Type B pancreatic cell (in vitro differentiated cells): ENCODE results near the gene ZNF480. TPM values are rescaled to one million over a fixed set of nuclear protein-coding genes. Genes with fewer than 3 reads are reported as not detected.
A peak's percentile ranks its signal among the peaks of the same experiment; 100 is the strongest.
"Not testable (repeated sequence)": the region's sequence is repeated elsewhere in the genome, so short reads cannot be mapped to it uniquely, and the experiment has no call there.

ENCODE experiments used
- DNase-seq: peaks from one replicate; pipeline ENCODE4 v3.0.0; 2021; ENCODE audit warnings: mixed read lengths; ENCODE audit not compliant: unreplicated experiment; ENCODE audit errors: extremely low spot score
- H3K27ac Mint-ChIP-seq: 2 replicates; pipeline ENCODE4 v1.8.0; 2021; ENCODE audit warnings: mild to moderate bottlenecking, mixed read lengths
- H3K27me3 Mint-ChIP-seq: 2 replicates; pipeline ENCODE4 v1.8.0; 2021; ENCODE audit warnings: mixed read lengths
- H3K36me3 Mint-ChIP-seq: 2 replicates; pipeline ENCODE4 v1.8.0; 2021; ENCODE audit warnings: mixed read lengths
- H3K4me1 Mint-ChIP-seq: one replicate; pipeline ENCODE4 v1.8.0; 2021; ENCODE audit warnings: mixed read lengths; ENCODE audit not compliant: unreplicated experiment
- H3K4me3 Mint-ChIP-seq: 2 replicates; pipeline ENCODE4 v1.8.0; 2021; ENCODE audit warnings: mild to moderate bottlenecking, mixed read lengths
- H3K9me3 Mint-ChIP-seq: 2 replicates; pipeline ENCODE4 v1.8.0; 2021; ENCODE audit warnings: mixed read lengths
- CTCF ChIP-seq: fragments of 200-600 bp; sonication (generic); conservative IDR thresholded peaks from 2 replicates; pipeline ENCODE4 v1.5.0; 2021; ENCODE audit warnings: antibody characterized with exemption, mild to moderate bottlenecking
- total RNA-seq: library from RNA; stranded (reverse); gene quantifications from 2 replicates; pipeline ENCODE4 v1.2.1, GENCODE V29; 2021; ENCODE audit warnings: low replicate concordance

The ZNF480 gene
- total RNA-seq, 1 donor from 2014 or later, result 16.8 TPM

GRCh38 chr19:52322429-52322828 lies 25.5 kb downstream of the ZNF480 start:
- peaks cover 42% of the 10 kb centered on the region for H3K9me3 Mint-ChIP-seq

GRCh38 chr19:52331757-52332156 lies 34.8 kb downstream of the ZNF480 start:
- Mint-ChIP-seq H3K27ac (no peak overlapping the region), H3K27me3 (no peaks in the 10 kb centered on the region), H3K9me3 (peaks cover 4% of the 10 kb centered on the region), H3K4me3 (no peak overlapping the region), H3K36me3 (peaks cover 13% of the 10 kb centered on the region), H3K4me1 (peaks cover 4% of the 10 kb centered on the region)
- DNase-seq, result no peak
- TF ChIP-seq CTCF, result no peak

More at GRCh38 chr19:52322429-52322828, 25.5 kb downstream of the ZNF480 start:
- Mint-ChIP-seq H3K4me3 (no peak overlapping the region), H3K27ac (no peak overlapping the region), H3K4me1 (no peaks in the 10 kb centered on the region), H3K27me3 (no peaks in the 10 kb centered on the region), H3K36me3 (peaks cover 79% of the 10 kb centered on the region)
- DNase-seq, result no peak
- no peak for TF ChIP-seq CTCF

- Mint-ChIP-seq H3K36me3 (peaks cover 29% of the 10 kb centered on the region), H3K9me3 (no peaks in the 10 kb centered on the region), H3K27me3 (no peaks in the 10 kb centered on the region), H3K4me1 (peaks cover 13% of the 10 kb centered on the region), H3K27ac (peak overlapping the region; percentile 93), H3K4me3 (peak overlapping the region; percentile 97)
- no peak for DNase-seq
- TF ChIP-seq CTCF, result no peak
These were observed 38.8 kb downstream of the ZNF480 start for GRCh38 chr19:52335768-52336116.

GRCh38 chr19:52336117-52336790 lies 39.3 kb downstream of the ZNF480 start, which contains the start of gene ZNF610:
ZNF610 (plus strand) TSS chr19:52336243; CDS start chr19:52349173, 12,930 bp downstream.
- Mint-ChIP-seq H3K4me3 (peak within 1 kb of the TSS; percentile 97), H3K27me3 (no peaks in the 10 kb centered on the region), H3K27ac (peak within 1 kb of the TSS; percentile 93), H3K4me1 (peaks cover 13% of the 10 kb centered on the region), H3K36me3 (peaks cover 29% of the 10 kb centered on the region), H3K9me3 (no peaks in the 10 kb centered on the region)
- peak; percentile 93 for DNase-seq
- TF ChIP-seq CTCF, result no peak

GRCh38 chr19:52336791-52337381 lies 39.9 kb downstream of the ZNF480 start:
- H3K4me1 Mint-ChIP-seq, result peaks cover 13% of the 10 kb centered on the region
- TF ChIP-seq CTCF, result no peak
- peaks cover 29% of the 10 kb centered on the region for H3K36me3 Mint-ChIP-seq
- H3K9me3 Mint-ChIP-seq, result no peaks in the 10 kb centered on the region
- peak overlapping the region; percentile 93 for H3K27ac Mint-ChIP-seq
- H3K27me3 Mint-ChIP-seq, result no peaks in the 10 kb centered on the region
- peak overlapping the region; percentile 97 for H3K4me3 Mint-ChIP-seq
- DNase-seq, result no peak

- H3K4me3 Mint-ChIP-seq, result peak overlapping the region; percentile 71
- peak overlapping the region; percentile 55 for H3K27ac Mint-ChIP-seq
- not testable (repeated sequence) for DNase-seq, H3K9me3 Mint-ChIP-seq, H3K27me3 Mint-ChIP-seq
- H3K4me1 Mint-ChIP-seq, result peaks cover 18% of the 10 kb centered on the region
- H3K36me3 Mint-ChIP-seq, result peaks cover 30% of the 10 kb centered on the region
These were observed 42.1 kb downstream of the ZNF480 start for GRCh38 chr19:52339022-52339421.
